Stimulated activated CD8-positive, alpha-beta memory T cell treated with anti-CD3 and anti-CD28 coated beads, Interleukin-12 subunit alpha, Interleukin-12 subunit beta, amount 100 ng/mL, for 4 hours (primary cell): ENCODE results near the gene GLG1.
"Not testable (repeated sequence)": the region's sequence is repeated elsewhere in the genome, so short reads cannot be mapped to it uniquely, and the experiment has no call there.

Experiments
- DNase-seq: peaks from one replicate; pipeline ENCODE4 v3.0.0-alpha.2; 2020; ENCODE audit warnings: low read depth

The GLG1 gene

GRCh38 chr16:74575175-74575806 lies 31.6 kb downstream of the GLG1 start:
- no peak for DNase-seq

DNA sequence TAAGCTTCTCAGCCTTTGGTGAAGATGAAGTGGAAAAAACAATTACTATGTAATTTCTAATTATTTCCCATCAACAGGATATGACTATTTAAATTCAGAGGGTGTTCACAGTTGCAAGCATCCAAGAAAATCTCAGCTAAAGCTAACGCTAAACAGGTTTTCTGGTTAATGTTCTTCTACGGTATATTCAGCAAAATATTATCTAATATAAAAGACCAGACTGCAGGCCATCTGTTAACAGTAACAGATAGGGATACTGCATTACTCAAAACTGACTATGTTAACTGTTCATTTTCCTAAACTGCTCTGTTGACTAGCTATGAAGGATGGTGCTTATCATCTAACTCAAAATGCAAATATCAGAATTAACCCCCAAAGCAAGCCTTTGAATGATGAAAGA lies 32.8 kb downstream of the GLG1 start:
- DNase-seq: no peak

- DNase-seq: no peak
These were observed 33.3 kb downstream of the GLG1 start for GRCh38 chr16:74573622-74574021.

DNA sequence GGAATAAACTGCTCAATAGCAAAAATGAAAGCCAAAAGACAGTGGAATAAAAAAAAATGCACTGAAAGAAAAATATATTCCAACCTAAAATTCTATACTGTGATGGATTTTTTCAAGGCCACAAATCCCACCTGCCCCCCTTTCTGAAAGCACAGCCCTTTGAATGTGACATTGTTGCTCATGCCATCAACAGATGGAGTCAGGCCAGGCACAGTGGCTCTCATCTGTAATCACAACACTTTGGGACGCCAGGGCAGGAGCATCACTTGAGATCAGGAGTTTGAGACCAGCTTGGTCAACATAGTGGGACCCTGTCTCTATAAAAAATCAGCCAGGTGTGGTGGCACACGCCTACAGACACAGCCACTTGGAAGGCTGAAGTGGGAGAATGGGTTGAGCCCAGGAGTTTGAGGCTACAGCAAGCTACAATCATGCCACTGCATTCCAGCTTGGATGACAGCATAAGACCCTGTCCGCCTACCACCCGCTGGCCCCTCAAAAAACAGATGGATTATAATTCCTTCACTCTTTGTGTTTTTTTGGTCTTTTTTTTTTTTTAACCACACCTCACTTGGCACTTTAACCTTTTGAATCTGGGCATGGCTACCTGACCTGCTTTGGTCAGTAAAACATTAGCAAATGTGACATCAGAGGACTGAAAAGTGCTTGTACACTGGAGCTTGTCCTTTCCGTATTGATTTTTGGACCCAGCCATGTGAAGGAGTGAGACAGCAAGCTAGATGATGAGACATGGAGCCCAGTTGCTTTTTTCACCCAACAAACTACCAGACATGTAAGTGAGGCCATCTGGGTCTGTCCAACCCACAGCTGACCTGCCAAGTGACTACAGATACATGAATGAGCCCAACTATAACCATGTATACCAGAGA lies 36.3 kb downstream of the GLG1 start:
- DNase-seq: no peak

DNA sequence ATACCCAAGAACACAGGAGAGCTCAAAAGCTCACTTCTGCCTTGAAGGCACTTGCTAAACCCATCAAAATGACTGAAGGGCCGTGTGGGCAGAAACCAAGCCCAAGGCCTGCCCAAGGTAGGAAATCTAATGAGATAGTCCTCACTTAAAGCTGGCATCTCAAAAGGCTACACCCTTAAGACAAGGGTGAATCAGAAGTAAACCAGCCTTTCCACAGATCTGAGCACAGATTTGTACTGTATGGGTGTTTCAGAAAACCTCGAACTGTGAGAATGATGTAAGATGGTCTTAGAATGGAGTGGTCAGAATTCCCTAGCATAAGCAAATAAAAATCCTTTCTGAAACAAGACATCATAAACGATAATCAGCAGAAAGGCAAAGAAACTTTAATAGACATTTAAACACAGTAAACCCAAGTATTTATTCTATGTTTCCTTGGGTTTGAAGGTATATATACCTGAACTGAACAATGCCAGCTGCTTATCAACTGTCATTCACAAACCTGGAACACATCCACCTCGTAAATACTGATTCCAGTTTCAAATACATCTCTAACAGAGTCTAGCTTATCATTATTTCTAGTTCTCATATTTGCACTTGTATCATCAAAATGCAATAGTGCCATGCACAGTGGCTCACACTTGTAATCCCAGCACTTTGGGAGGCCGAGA lies 37.8 kb downstream of the GLG1 start:
- no peak for DNase-seq

GRCh38 chr16:74567901-74568300 lies 39.0 kb downstream of the GLG1 start:
- DNase-seq: no peak

GRCh38 chr16:74565378-74565777 lies 41.5 kb downstream of the GLG1 start:
- DNase-seq: no peak

- no peak for DNase-seq
These were observed 42.4 kb downstream of the GLG1 start for GRCh38 chr16:74564451-74564984.

DNA sequence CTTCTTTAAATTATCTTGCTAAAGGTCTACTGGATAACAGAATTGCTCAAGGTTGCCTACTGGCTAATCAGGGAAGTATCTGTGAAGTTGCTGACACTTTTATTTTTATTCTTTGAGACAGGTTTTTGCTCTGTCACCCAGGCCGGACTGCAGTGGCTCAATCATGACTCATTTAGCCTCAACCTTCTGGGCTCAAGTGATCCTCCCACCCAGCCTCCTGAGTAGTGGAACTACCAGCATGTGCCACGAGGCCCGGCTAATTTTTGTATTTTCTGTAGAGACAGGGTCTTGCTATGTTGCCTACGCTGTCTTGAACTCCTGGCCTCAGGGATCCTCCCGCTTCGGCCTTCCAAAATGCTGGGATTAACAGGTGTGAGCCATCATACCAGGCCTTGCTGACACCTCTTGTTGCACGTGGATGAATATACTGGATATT lies 43.1 kb downstream of the GLG1 start:
- peak; percentile 7 for DNase-seq

DNA sequence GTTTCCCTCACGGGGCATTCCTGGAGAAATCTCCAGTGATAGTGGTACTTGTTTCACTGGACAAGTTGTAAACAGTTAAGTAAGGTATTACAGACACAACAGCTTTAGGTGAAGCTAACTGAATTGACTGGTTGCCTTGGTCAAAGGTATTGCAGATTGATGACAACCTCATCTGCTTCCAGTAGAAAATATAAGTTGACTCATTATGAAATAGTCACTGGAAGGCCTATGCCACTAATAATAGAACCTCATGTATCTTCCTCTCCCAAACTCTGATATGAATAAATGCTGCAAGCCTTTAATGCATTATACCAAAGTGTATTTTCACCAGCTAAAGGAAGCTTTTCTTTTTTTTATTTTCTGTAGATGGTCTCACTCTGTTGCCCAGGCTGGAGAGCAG lies 44.8 kb downstream of the GLG1 start:
- DNase-seq: no peak

- no peak for DNase-seq
These were observed 45.3 kb downstream of the GLG1 start for GRCh38 chr16:74561626-74562025.

GRCh38 chr16:74560912-74561311 lies 46.0 kb downstream of the GLG1 start:
- no peak for DNase-seq

DNA sequence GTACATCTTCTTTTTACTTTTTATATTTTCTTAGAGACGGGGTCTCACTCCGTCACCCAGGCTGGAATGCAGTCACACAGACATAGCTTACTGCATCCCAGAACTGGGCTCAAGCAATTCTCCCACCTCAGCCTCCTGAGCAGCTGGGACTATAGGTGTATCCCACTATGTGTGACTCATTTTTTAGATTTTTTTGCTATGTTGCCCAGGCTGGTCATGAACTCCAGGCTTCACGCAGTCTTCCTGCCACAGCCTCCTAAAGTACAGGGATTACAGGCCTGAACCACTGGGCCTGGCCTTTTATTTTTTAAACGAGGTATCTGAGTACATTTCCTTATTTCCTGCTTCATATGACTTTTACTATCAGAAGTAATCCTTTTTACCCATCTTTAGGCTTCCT lies 48.0 kb downstream of the GLG1 start:
- DNase-seq: no peak

GRCh38 chr16:74557275-74557674 lies 49.6 kb downstream of the GLG1 start:
- no peak for DNase-seq

DNA sequence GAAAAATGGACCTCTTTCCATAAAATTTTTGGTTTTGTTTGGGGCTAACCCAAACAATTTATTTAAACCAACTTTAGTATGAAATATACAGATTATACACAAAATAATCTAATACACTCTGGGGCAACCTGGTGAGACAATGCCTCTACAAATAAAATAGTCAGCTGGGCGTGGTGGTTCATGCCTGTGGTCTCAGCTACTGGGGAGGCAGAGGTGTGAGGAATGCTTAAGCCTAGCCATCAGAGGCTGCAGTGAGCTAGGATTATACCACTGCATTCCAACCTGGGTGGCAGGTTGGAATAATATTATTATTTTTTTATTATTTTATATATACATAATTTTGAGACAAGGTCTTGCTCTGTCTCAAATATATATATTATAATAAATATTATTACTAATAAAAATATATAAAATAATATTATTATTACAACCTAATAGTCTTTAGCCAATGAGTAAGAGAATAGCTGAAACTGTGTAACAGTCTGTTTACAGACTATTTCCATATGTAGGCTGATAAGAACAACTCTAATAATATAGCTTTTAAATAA lies 50.5 kb downstream of the GLG1 start:
- DNase-seq: no peak

DNA sequence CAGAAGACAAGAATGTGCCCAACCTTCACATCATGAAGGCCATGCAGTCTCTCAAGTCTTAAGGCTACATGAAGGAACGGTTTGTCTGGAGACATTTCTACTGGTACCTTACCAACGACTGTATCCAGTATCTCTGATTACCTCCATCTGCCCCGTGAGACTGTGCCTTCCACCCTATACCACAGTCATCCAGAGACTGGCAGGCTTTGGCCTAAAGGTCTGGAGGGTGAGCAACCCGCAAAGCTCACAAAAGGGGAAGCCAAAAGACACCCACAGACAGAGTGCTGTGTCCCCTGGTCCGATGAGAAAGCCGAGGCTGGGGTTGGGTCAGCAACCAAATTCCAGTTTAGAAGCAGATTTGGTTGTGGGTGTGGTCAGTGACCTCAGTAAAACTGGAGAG lies 54.6 kb downstream of the GLG1 start:
- DNase-seq: not testable (repeated sequence)

GRCh38 chr16:74550227-74551019 lies 56.5 kb downstream of the GLG1 start:
- DNase-seq: not testable (repeated sequence)

- not testable (repeated sequence) for DNase-seq
These were observed 60.8 kb downstream of the GLG1 start for GRCh38 chr16:74546112-74546511.

DNA sequence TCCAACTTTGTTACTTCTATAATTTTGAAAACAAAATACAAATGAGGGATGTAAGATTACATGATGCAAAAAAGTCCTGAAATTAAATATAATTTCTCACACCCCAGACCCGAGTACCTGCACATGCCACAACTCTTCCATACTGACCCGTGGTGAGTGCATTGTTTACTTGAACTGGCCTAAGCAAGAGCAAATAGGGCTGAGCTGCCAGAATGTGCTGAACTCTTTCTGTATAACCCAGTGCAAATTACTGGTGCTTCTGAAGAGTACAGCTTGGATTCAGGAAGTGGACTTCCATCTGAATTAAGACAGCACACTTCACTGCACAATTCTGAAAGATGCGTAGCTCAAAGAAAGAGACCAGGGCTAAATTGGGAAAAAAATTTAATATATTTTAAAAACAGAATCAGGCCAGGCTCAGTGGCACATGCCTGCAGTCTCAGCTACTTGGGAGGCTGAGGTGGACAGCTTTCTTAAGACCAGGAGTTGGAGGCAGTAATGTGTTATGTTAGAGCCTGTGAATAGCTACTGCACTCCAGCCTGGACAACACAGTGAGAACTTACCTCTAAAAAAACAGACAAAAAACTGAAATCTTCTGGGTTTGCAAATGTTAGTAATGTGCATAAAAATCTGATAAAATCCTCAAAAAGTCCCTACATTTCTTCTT lies 63.9 kb downstream of the GLG1 start:
- DNase-seq: not testable (repeated sequence)

DNA sequence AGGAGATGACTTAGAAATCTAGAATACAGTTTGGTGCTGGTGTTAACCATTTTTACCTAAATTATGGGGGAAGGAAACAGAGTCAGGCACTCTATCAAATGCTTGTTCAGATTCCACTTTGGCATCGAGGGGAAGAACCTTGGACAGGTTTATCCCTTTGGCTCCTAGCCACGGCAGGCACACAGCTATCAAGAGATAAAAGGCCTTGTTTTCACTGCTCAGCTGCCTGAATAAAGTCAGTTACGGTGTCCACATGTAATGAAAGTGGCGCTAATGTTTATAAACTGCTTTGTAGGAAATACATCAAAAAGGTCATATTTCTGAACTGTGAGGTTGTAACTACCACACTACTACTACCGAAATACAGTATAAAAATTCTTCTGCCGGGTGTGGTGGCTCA lies 66.3 kb downstream of the GLG1 start:
- DNase-seq: not testable (repeated sequence)

GRCh38 chr16:74538801-74539200 lies 68.1 kb downstream of the GLG1 start:
- DNase-seq: not testable (repeated sequence)
